ENCODE data around the gene LRRC61. TPM values are rescaled to one million over a fixed set of nuclear protein-coding genes. Genes with fewer than 3 reads are reported as not detected.
A peak's percentile ranks its signal among the peaks of the same experiment; 100 is the strongest.

Gene LRRC61
- total and polyA plus RNA-seq, 2 experiments from 2014 or later, result 30.0 to 34.0 TPM

DNA sequence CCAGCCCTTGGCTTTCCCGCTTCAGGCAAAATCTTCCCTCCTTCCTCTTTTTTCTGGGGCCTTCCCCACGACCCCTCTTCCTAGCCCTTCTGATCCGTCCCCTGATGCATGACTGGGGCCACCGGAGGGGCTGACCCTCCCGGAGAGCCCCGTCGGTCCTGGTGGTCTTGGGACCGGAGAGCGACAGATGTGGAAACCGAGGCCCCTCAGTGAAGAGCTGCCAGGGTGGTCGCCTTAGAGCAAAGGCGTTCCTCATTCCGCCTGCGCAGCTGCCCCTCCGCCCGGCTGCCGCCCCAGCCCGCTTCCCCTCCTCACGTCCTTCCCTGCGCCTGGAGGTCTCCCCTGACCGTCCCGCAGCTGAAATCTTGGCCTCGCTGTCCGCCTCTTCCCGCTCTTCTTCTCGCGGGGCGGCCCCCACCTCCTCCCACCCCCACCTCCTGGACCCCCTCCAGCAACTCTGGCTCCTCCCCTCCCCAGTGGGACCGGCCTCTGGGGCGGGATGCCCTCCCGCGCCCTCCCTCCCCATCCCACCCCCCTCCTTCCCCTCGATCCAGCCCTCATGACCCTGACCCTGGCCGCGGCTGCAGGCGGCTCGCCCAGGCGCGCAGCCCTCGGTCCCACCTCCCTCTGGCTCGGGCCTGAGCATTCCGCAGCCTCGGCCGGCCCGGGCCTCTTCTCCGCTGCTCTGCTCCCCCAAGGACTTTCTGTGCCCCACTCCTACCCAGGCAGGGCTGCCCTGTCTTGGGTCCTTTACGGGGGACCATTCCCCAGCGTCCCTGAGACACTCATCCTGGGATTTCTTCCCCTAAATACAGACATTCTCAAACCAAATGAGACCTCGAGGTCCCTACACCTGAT, 18.3 kb downstream of the LRRC61 start, which contains the start of gene RARRES2:
TSS of gene RARRES2 (minus strand) at position 367 of the 858 bp plus-strand sequence. CDS start 1,020 bp downstream, outside the sequence.
- no peaks in the 10 kb centered on the region for H3K36me3 ChIP-seq
- no peak within 1 kb of the TSS for H3K27ac ChIP-seq
- TF ChIP-seq, protein P1, sequence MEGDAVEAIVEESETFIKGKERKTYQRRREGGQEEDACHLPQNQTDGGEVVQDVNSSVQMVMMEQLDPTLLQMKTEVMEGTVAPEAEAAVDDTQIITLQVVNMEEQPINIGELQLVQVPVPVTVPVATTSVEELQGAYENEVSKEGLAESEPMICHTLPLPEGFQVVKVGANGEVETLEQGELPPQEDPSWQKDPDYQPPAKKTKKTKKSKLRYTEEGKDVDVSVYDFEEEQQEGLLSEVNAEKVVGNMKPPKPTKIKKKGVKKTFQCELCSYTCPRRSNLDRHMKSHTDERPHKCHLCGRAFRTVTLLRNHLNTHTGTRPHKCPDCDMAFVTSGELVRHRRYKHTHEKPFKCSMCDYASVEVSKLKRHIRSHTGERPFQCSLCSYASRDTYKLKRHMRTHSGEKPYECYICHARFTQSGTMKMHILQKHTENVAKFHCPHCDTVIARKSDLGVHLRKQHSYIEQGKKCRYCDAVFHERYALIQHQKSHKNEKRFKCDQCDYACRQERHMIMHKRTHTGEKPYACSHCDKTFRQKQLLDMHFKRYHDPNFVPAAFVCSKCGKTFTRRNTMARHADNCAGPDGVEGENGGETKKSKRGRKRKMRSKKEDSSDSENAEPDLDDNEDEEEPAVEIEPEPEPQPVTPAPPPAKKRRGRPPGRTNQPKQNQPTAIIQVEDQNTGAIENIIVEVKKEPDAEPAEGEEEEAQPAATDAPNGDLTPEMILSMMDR (IDR thresholded peaks at IDR 0.05; ENCODE audit: low read depth, low read length), result no peak
- peaks cover 4% of the 10 kb centered on the region for H3K4me1 ChIP-seq (ENCODE audit: low read depth)
- H3K9me3 ChIP-seq (ENCODE audit: low read depth), result no peaks in the 10 kb centered on the region
- H3K4me3 ChIP-seq, result peak within 1 kb of the TSS; percentile 0
- peaks cover 42% of the 10 kb centered on the region for H3K27me3 ChIP-seq
- peak; percentile 47 to 91 for DNase-seq (ENCODE audit: low read depth in 1 of 2, low spot score in 1 of 2)

DNA sequence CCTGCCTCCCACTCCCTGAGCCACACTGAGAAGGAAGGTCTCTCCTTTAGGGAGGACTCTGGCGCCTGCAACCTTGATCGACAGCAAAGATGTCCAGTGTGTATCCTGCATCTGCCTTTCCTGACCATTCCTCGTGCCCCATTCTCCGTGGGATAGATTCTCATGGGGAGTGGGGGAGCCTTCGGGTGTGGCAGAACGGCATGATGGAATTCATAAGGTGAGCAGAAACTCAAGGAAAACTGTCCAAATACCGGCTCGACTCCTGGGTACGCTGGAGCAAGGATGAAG, 18.9 kb downstream of the LRRC61 start:
- no peak for DNase-seq (ENCODE audit: low read depth in 1 of 2, low spot score in 1 of 2)
- Histone ChIP-seq H3K4me1 (ENCODE audit: low read depth) (peaks cover 4% of the 10 kb centered on the region), H3K36me3 (no peaks in the 10 kb centered on the region), H3K27me3 (peaks cover 42% of the 10 kb centered on the region), H3K4me3 (no peak overlapping the region), H3K9me3 (ENCODE audit: low read depth) (no peaks in the 10 kb centered on the region), H3K27ac (no peak overlapping the region)
- TF ChIP-seq, protein P1 (IDR thresholded peaks at IDR 0.05; ENCODE audit: low read depth, low read length), result no peak

DNA sequence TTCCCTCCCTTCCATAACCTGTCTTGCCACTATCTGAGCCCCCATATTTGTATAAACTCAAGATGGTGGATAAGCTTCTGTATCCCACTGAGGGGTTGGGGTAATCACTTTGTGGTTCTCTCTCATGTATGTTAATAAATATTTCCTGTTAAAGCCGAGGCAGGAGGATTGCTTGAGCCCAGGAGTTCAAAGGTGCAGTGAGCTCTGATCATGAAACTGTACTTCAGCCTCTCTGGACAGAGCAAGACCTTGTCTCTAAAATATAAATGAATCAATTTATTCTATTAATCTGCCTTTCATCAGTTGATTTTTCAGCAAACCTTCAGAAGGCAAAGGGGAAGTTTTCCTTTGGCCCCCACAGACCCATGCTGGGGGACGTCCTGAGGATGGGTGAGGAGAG, 20.1 kb downstream of the LRRC61 start:
- H3K4me1 ChIP-seq (ENCODE audit: low read depth), result peaks cover 4% of the 10 kb centered on the region
- no peak overlapping the region for H3K4me3 ChIP-seq
- H3K27me3 ChIP-seq, result peaks cover 42% of the 10 kb centered on the region
- TF ChIP-seq, protein P1 (IDR thresholded peaks at IDR 0.05; ENCODE audit: low read depth, low read length), result no peak
- no peak for DNase-seq (ENCODE audit: low read depth in 1 of 2, low spot score in 1 of 2)
- H3K27ac ChIP-seq, result no peak overlapping the region
- H3K36me3 ChIP-seq, result no peaks in the 10 kb centered on the region
- no peaks in the 10 kb centered on the region for H3K9me3 ChIP-seq (ENCODE audit: low read depth)

DNA sequence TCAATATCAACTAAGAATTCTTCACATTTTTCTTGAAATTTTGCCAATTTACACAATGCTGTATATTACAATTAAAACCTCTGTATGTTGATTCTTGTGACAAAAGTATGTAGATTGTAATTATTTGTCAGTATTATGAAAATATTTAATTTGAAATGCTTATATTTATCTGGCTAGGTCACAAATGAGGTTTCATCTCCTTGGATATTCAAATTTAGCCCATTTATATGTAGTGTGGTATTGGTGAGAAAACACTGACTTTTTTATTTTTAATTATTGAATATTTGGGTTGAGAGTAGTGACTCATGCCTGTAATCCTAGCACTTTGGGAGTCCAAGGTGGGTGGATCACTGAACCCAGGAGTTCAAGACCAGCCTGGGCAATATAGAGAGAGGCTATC, 21.1 kb downstream of the LRRC61 start:
- H3K4me3 ChIP-seq, result no peak overlapping the region
- no peaks in the 10 kb centered on the region for H3K9me3 ChIP-seq (ENCODE audit: low read depth)
- TF ChIP-seq, protein P1 (IDR thresholded peaks at IDR 0.05; ENCODE audit: low read depth, low read length), result no peak
- peaks cover 42% of the 10 kb centered on the region for H3K27me3 ChIP-seq
- H3K36me3 ChIP-seq, result no peaks in the 10 kb centered on the region
- peaks cover 4% of the 10 kb centered on the region for H3K4me1 ChIP-seq (ENCODE audit: low read depth)
- no peak overlapping the region for H3K27ac ChIP-seq
- no peak for DNase-seq (ENCODE audit: low read depth in 1 of 2, low spot score in 1 of 2)

DNA sequence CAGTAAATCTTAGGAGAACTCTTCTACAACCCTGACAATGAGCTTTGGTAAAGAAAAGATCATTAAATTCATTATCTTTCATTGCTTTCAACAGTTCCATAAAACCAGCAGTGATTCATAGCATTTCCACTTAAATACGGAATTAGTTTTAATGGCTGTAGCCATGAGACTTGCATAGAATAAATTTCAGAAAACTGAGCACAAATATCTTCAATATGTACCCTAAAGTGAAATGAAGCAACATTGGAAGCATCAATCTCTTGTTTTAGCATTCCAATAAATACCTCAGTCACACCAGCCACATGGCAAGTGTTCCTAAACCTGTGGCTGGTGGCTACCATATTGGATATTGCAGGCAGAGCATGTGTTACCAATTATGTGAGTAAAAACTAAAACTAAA, 21.9 kb downstream of the LRRC61 start:
- peaks cover 41% of the 10 kb centered on the region for H3K27me3 ChIP-seq
- no peak overlapping the region for H3K4me3 ChIP-seq
- no peak overlapping the region for H3K27ac ChIP-seq
- H3K36me3 ChIP-seq, result no peaks in the 10 kb centered on the region
- TF ChIP-seq, protein P1 (IDR thresholded peaks at IDR 0.05; ENCODE audit: low read depth, low read length), result no peak
- H3K9me3 ChIP-seq (ENCODE audit: low read depth), result no peaks in the 10 kb centered on the region
- DNase-seq (ENCODE audit: low read depth in 1 of 2, low spot score in 1 of 2), result no peak
- H3K4me1 ChIP-seq (ENCODE audit: low read depth), result peaks cover 4% of the 10 kb centered on the region

Measured in cardiac muscle cell (in vitro differentiated cells and primary cell).